ENCODE data around the gene COL4A2. TPM values are rescaled to one million over a fixed set of nuclear protein-coding genes. Genes with fewer than 3 reads are reported as not detected.
"Not testable (repeated sequence)": the region's sequence is repeated elsewhere in the genome, so short reads cannot be mapped to it uniquely, and the experiment has no call there.

COL4A2 gene
- total and polyA plus RNA-seq, 2 donors (not counting 1 experiment from before 2014, with no cell fraction given), result 0.17 TPM; not detected in 1

- no peak overlapping the region for H3K4me2 ChIP-seq (replicated peaks; ENCODE audit: low read depth, low read length, poor library complexity, severe bottlenecking)
- no peaks in the 10 kb centered on the region for H3K27me3 Mint-ChIP-seq
- WGBS (ENCODE audit: insufficient coverage), result 81% methylated on average over 9 of the region's 9 CpGs
Measured at GRCh38 chr13:110485604-110486003, 178.5 kb downstream of the COL4A2 start.

DNA sequence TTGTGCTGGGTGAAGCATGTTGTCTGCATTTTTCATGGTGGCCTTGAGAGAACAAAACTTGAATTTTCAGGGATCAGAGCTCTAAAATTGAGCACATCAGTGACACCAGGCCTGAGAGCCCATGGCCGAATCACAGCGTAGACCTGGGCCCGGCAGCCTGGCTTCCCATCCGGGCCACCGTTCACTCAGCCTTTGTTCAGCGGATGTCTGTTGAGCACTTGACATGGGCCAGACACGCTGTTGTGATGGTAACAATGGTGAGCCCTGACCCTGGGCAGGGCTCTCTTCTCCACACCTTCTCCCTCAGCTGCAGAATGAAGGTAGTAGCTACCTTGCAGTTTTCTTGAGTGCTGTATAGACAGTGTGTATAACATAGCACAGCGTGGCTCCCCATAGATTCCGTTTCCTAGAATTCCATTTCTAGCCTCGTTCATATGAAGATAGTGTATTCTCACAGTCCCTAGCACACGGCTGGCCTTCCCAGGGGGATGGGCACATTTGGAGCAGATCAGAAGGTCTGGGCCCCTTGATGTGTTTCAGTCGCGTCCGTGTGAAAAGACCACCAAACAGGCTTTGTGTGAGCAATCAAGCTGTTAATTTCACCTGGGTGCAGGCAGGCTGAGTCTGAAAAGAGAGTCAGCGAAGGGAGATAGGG is 179.1 kb downstream of the COL4A2 start:
- no peak overlapping the region for H3K4me3 ChIP-seq (ENCODE audit: control extremely low read depth in 1 of 5, extremely low read depth in 1 of 5, insufficient read depth in 1 of 5, low read depth in 2 of 5, low read length in 4 of 5)
- 97% methylated on average over 13 of the region's 15 CpGs for WGBS (ENCODE audit: insufficient coverage)
- TF ChIP-seq EZH2 (IDR thresholded peaks at IDR 0.05; ENCODE audit: borderline replicate concordance, insufficient read depth, low read depth, low read length, poor library complexity, severe bottlenecking), result no peak
- TF ChIP-seq, protein P1, sequence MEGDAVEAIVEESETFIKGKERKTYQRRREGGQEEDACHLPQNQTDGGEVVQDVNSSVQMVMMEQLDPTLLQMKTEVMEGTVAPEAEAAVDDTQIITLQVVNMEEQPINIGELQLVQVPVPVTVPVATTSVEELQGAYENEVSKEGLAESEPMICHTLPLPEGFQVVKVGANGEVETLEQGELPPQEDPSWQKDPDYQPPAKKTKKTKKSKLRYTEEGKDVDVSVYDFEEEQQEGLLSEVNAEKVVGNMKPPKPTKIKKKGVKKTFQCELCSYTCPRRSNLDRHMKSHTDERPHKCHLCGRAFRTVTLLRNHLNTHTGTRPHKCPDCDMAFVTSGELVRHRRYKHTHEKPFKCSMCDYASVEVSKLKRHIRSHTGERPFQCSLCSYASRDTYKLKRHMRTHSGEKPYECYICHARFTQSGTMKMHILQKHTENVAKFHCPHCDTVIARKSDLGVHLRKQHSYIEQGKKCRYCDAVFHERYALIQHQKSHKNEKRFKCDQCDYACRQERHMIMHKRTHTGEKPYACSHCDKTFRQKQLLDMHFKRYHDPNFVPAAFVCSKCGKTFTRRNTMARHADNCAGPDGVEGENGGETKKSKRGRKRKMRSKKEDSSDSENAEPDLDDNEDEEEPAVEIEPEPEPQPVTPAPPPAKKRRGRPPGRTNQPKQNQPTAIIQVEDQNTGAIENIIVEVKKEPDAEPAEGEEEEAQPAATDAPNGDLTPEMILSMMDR (IDR thresholded peaks at IDR 0.05), result no peak
- no peaks in the 10 kb centered on the region for H3K4me1 ChIP-seq (ENCODE audit: control insufficient read depth in 2 of 2, insufficient read depth in 2 of 2, low read length in 2 of 2)
- Mint-ChIP-seq H3K9me3 (ENCODE audit: insufficient read depth) (no peaks in the 10 kb centered on the region), H3K4me3 (no peak overlapping the region), H3K27ac (no peak overlapping the region), H3K27me3 (no peaks in the 10 kb centered on the region), H3K4me1 (no peaks in the 10 kb centered on the region)
- no peaks in the 10 kb centered on the region for H3K27me3 ChIP-seq (replicated peaks in 1 of 4; ENCODE audit: control extremely low read depth in 1 of 4, control insufficient read depth in 3 of 4, insufficient read depth in 4 of 4, low read length in 3 of 4)
- intact Hi-C loops (cut with micrococcal nuclease), result no loop called here
- CTCF ChIA-PET, result no interaction called here
- H3K36me3 ChIP-seq (replicated peaks in 1 of 2; ENCODE audit: control extremely low read depth in 1 of 2, control insufficient read depth in 1 of 2, extremely low read depth in 1 of 2, insufficient read depth in 2 of 2, low read length in 1 of 2), result no peaks in the 10 kb centered on the region
- no peak for ATAC-seq (ENCODE audit: low read depth)
- H3K27ac ChIP-seq (ENCODE audit: low read length in 2 of 2), result no peak overlapping the region
- H3K9ac ChIP-seq (ENCODE audit: low read length), result no peak overlapping the region
- H3K4me2 ChIP-seq (replicated peaks; ENCODE audit: low read depth, low read length, poor library complexity, severe bottlenecking), result no peak overlapping the region
- no peaks in the 10 kb centered on the region for H3K9me3 ChIP-seq (ENCODE audit: control extremely low read depth in 1 of 3, control insufficient read depth in 2 of 3, insufficient read depth in 1 of 3, low read length in 2 of 3)
- no peaks in the 10 kb centered on the region for H3K79me2 ChIP-seq (ENCODE audit: control insufficient read depth, insufficient read depth, low read length)
- no peaks in the 10 kb centered on the region for H4K20me1 ChIP-seq (ENCODE audit: control insufficient read depth, insufficient read depth, low read length, poor library complexity, severe bottlenecking)
- no peak for DNase-seq
- H2AFZ ChIP-seq (ENCODE audit: insufficient read depth, low read depth, low read length, poor library complexity, severe bottlenecking), result no peak overlapping the region
- POLR2A ChIA-PET, result interaction anchor here (0.9 kb wide), 1 partner anchor 79 kb away, joined by 4 read pairs; no protein-coding TSS in a partner anchor

More at GRCh38 chr13:110485604-110486003, 178.5 kb downstream of the COL4A2 start:
- H3K9me3 Mint-ChIP-seq (ENCODE audit: insufficient read depth), result no peaks in the 10 kb centered on the region
- Histone ChIP-seq H4K20me1 (ENCODE audit: control insufficient read depth, insufficient read depth, low read length, poor library complexity, severe bottlenecking) (no peaks in the 10 kb centered on the region), H3K4me3 (ENCODE audit: control extremely low read depth in 1 of 5, extremely low read depth in 1 of 5, insufficient read depth in 1 of 5, low read depth in 2 of 5, low read length in 4 of 5) (no peak overlapping the region), H3K4me1 (ENCODE audit: control insufficient read depth in 2 of 2, insufficient read depth in 2 of 2, low read length in 2 of 2) (no peaks in the 10 kb centered on the region), H2AFZ (ENCODE audit: insufficient read depth, low read depth, low read length, poor library complexity, severe bottlenecking) (no peak overlapping the region), H3K79me2 (ENCODE audit: control insufficient read depth, insufficient read depth, low read length) (no peaks in the 10 kb centered on the region), H3K27me3 (replicated peaks in 1 of 4; ENCODE audit: control extremely low read depth in 1 of 4, control insufficient read depth in 3 of 4, insufficient read depth in 4 of 4, low read length in 3 of 4) (no peaks in the 10 kb centered on the region), H3K36me3 (replicated peaks in 1 of 2; ENCODE audit: control extremely low read depth in 1 of 2, control insufficient read depth in 1 of 2, extremely low read depth in 1 of 2, insufficient read depth in 2 of 2, low read length in 1 of 2) (no peaks in the 10 kb centered on the region), H3K9me3 (ENCODE audit: control extremely low read depth in 1 of 3, control insufficient read depth in 2 of 3, insufficient read depth in 1 of 3, low read length in 2 of 3) (no peaks in the 10 kb centered on the region), H3K27ac (ENCODE audit: low read length in 2 of 2) (no peak overlapping the region), H3K9ac (ENCODE audit: low read length) (no peak overlapping the region)
- POLR2A ChIA-PET, result interaction anchor here (0.9 kb wide), 1 partner anchor 78 kb away, joined by 4 read pairs; no protein-coding TSS in a partner anchor
- no peak overlapping the region for H3K4me3 Mint-ChIP-seq
- H3K27ac Mint-ChIP-seq, result no peak overlapping the region
- DNase-seq (no peak), ATAC-seq (ENCODE audit: low read depth) (no peak)
- H3K4me1 Mint-ChIP-seq, result no peaks in the 10 kb centered on the region
- CTCF ChIA-PET, result no interaction called here
- intact Hi-C loops (cut with micrococcal nuclease), result no loop called here
- no peak for TF ChIP-seq EZH2 (IDR thresholded peaks at IDR 0.05; ENCODE audit: borderline replicate concordance, insufficient read depth, low read depth, low read length, poor library complexity, severe bottlenecking)
- TF ChIP-seq, protein P1 (IDR thresholded peaks at IDR 0.05), result no peak

DNA sequence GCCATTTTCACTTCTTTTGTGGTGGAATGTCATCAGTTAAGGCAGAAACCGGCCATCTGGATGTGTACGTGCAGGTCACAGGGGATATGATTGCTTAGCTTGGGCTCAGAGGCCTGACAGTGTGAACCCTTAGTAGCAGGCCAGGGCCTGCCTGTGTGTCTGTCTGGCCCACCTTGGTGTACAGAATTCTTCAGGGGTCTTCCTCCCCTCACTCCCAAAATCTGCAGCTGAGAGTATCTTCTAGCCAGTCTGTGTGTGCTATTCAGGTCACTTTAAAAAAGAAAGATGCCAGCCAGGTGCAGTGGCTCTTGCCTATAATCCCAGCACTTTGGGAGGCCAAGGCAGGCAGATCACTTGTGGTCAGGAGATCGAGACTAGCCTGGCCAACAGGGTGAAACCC is 179.8 kb downstream of the COL4A2 start:
- H3K4me1 Mint-ChIP-seq; DNase-seq; H3K4me3 ChIP-seq (ENCODE audit: control extremely low read depth in 1 of 5, extremely low read depth in 1 of 5, insufficient read depth in 1 of 5, low read depth in 2 of 5, low read length in 4 of 5); H3K9me3 ChIP-seq (ENCODE audit: control extremely low read depth in 1 of 3, control insufficient read depth in 2 of 3, insufficient read depth in 1 of 3, low read length in 2 of 3); H3K9me3 Mint-ChIP-seq (ENCODE audit: insufficient read depth); H4K20me1 ChIP-seq (ENCODE audit: control insufficient read depth, insufficient read depth, low read length, poor library complexity, severe bottlenecking); H3K27me3 Mint-ChIP-seq; intact Hi-C loops (cut with micrococcal nuclease); H3K4me3 Mint-ChIP-seq; H3K79me2 ChIP-seq (ENCODE audit: control insufficient read depth, insufficient read depth, low read length); H3K4me2 ChIP-seq (replicated peaks; ENCODE audit: low read depth, low read length, poor library complexity, severe bottlenecking); POLR2A ChIA-PET; ATAC-seq (ENCODE audit: low read depth); H3K27ac Mint-ChIP-seq; H3K27me3 ChIP-seq (replicated peaks in 1 of 4; ENCODE audit: control extremely low read depth in 1 of 4, control insufficient read depth in 3 of 4, insufficient read depth in 4 of 4, low read length in 3 of 4); H3K9ac ChIP-seq (ENCODE audit: low read length); H3K36me3 ChIP-seq (replicated peaks in 1 of 2; ENCODE audit: control extremely low read depth in 1 of 2, control insufficient read depth in 1 of 2, extremely low read depth in 1 of 2, insufficient read depth in 2 of 2, low read length in 1 of 2); H3K4me1 ChIP-seq (ENCODE audit: control insufficient read depth in 2 of 2, insufficient read depth in 2 of 2, low read length in 2 of 2); H2AFZ ChIP-seq (ENCODE audit: insufficient read depth, low read depth, low read length, poor library complexity, severe bottlenecking); H3K27ac ChIP-seq (ENCODE audit: low read length in 2 of 2): not testable (repeated sequence)
- CTCF ChIA-PET, result interaction anchor here (2.9 kb wide), 1 partner anchor 32 kb away, joined by 9 read pairs; no protein-coding TSS in a partner anchor
- 90% methylated on average over 2 of the region's 3 CpGs for whole genome bisulfite sequencing (ENCODE audit: insufficient coverage)

Data from B cell (primary cell).